BJ (cell line): ENCODE results near the gene SS18L1. TPM values are rescaled to one million over a fixed set of nuclear protein-coding genes. Genes with fewer than 3 reads are reported as not detected.
A peak's percentile ranks its signal among the peaks of the same experiment; 100 is the strongest.

Experiments used
- CTCF ChIA-PET: fragments of 350-600 bp; formaldehyde crosslinking; extraction: SDS; loops from one replicate; lab custom pipeline; 2021; ENCODE audit warnings: antibody characterized with exemption, inconsistent platforms; lab: Yijun Ruan, JAX
- POLR2A ChIA-PET: fragments of 300-600 bp; sonication (Branson Sonifier 250); formaldehyde crosslinking; extraction: SDS; loops from one replicate; lab custom pipeline; 2021; ENCODE audit warnings: antibody characterized with exemption; lab: Charles Lee
- DNase-seq: peaks from one replicate; pipeline ENCODE4 v3.0.0-alpha.2; 2011; ENCODE audit warnings: low read depth
- H3K27me3 ChIP-seq: 2 replicates; pipeline ENCODE4 v1.6.0; 2011; ENCODE audit warnings: low read length; ENCODE audit not compliant: control insufficient read depth, insufficient read depth
- H3K36me3 ChIP-seq: 2 replicates; pipeline ENCODE4 v1.5.1; 2011; ENCODE audit warnings: low read length; ENCODE audit not compliant: control insufficient read depth, insufficient read depth
- H3K4me3 ChIP-seq: 2 replicates; pipeline ENCODE4 v1.5.1; 2011; ENCODE audit warnings: low read depth, mild to moderate bottlenecking, control low read depth, low read length
- polyA plus RNA-seq: library from polyadenylated mRNA; depleted of rRNA; stranded (reverse); fragments of >200 nt; gene quantifications from 2 replicates; pipeline ENCODE4 v1.2.3, GENCODE V29; 2011
- TF ChIP-seq, protein P1 (sequence below): IDR thresholded peaks from 2 replicates; pipeline ENCODE4 v1.5.1; 2011; ENCODE audit warnings: low read depth, mild to moderate bottlenecking, control low read depth, inconsistent platforms, low read length, moderate library complexity; ENCODE audit not compliant: insufficient read depth

Gene SS18L1
- polyA plus RNA-seq, 1 experiment, result 6.7 TPM

DNA sequence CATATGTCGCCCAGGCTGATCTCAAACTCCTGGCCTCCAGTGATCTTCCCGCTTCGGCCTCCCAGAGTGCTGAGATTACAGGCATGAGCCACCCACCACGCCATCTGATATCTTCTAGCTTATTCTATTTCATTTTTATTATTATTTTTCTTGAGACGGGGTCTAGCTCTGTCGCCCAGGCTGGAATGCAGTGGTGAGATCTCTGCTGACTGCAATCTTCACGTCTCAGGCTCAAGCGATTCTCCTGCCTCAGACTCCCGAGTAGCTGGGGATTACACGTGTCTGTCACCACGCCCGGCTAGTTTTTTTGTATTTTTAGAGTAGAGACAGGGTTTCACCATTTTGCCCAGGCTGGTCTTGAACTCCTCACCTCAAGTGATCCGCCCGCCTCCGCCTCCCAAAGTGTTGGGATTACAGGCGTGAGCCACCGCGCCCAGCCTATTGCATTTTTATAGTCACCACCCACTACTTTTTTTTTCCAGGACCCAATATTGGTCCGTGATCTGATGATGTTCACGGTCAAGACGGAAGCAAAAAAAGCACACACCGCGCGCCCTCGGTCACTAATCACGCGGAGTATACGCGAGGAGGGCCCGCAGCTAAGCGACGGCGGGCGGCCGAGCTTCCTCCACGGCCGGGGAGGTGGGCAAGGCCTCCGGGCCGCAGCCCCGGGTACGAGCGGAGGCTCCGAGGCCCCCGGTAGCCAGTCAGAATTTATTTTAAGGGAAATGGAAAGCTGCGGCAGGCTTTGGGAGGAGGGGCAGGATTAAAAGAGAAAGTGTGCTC, 22.4 kb upstream of the SS18L1 start:
- TF ChIP-seq, protein P1, sequence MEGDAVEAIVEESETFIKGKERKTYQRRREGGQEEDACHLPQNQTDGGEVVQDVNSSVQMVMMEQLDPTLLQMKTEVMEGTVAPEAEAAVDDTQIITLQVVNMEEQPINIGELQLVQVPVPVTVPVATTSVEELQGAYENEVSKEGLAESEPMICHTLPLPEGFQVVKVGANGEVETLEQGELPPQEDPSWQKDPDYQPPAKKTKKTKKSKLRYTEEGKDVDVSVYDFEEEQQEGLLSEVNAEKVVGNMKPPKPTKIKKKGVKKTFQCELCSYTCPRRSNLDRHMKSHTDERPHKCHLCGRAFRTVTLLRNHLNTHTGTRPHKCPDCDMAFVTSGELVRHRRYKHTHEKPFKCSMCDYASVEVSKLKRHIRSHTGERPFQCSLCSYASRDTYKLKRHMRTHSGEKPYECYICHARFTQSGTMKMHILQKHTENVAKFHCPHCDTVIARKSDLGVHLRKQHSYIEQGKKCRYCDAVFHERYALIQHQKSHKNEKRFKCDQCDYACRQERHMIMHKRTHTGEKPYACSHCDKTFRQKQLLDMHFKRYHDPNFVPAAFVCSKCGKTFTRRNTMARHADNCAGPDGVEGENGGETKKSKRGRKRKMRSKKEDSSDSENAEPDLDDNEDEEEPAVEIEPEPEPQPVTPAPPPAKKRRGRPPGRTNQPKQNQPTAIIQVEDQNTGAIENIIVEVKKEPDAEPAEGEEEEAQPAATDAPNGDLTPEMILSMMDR, result no peak
- POLR2A ChIA-PET, result no interaction called here
- H3K36me3 ChIP-seq, result peaks cover 10% of the 10 kb centered on the region
- peaks cover 15% of the 10 kb centered on the region for H3K27me3 ChIP-seq
- CTCF ChIA-PET, result interaction anchor here (0.7 to 2.8 kb wide), 5 partner anchors 15 to 1593 kb away, joined by 3 to 11 read pairs (median 4); no protein-coding TSS in a partner anchor
- DNase-seq, result no peak
- H3K4me3 ChIP-seq, result peak overlapping the region; percentile 63

DNA sequence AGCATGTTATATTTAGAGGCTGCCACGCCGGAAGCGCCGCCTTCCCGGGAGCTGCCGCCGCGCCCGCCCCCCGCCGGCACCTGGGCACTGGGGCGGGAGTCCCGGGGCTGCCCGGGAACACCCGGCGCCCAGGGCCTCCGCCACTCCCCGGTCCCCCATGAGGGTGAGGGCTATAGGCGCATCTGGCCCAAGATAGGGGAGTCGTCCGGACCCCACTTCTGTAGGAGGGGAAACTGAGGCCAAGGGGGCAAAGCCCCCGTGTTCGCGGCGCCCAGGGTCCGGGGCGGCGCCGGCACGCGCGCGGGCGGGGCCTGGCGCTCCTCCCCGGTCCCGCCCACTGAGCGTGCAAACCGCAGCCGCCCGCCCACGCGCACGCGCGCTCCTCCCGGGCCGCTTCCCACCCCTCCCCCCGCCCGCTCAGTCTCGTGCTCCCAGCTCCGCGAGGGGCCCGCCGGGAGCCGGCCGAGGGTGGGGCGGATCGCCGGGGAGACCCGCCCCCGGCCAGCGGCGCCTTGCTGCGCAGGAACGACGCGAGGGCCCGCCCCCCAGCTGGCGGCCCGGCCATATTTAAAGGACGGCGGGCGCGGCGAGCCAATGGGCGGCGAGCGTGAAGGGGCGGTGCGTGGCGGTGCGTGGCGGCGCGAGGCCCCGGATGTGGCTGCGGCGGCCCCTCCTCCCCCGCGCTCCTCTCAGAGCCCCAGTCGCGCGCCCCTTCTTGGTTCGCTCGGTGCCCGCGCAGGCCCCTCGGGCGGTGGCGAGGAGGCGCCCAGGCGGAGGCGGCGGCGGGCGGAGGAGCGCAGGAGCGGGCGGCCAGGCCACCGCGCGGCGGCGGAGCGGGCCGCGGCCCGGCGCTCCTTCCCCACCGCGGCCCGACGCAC, 21.6 kb upstream of the SS18L1 start, which contains the start of gene LSM14B:
LSM14B (plus strand) TSS at position 700 of the 878 bp plus-strand sequence. CDS start 192 bp downstream, outside the sequence.
- Histone ChIP-seq H3K4me3 (peak within 1 kb of the TSS; percentile 73), H3K36me3 (peaks cover 14% of the 10 kb centered on the region), H3K27me3 (peaks cover 11% of the 10 kb centered on the region)
- DNase-seq, result peak; percentile 82
- POLR2A ChIA-PET, result no interaction called here
- TF ChIP-seq, protein P1, result no peak
- CTCF ChIA-PET, result interaction anchor here (0.6 to 2.8 kb wide), 5 partner anchors 14 to 1593 kb away, joined by 3 to 11 read pairs (median 4); no protein-coding TSS in a partner anchor

DNA sequence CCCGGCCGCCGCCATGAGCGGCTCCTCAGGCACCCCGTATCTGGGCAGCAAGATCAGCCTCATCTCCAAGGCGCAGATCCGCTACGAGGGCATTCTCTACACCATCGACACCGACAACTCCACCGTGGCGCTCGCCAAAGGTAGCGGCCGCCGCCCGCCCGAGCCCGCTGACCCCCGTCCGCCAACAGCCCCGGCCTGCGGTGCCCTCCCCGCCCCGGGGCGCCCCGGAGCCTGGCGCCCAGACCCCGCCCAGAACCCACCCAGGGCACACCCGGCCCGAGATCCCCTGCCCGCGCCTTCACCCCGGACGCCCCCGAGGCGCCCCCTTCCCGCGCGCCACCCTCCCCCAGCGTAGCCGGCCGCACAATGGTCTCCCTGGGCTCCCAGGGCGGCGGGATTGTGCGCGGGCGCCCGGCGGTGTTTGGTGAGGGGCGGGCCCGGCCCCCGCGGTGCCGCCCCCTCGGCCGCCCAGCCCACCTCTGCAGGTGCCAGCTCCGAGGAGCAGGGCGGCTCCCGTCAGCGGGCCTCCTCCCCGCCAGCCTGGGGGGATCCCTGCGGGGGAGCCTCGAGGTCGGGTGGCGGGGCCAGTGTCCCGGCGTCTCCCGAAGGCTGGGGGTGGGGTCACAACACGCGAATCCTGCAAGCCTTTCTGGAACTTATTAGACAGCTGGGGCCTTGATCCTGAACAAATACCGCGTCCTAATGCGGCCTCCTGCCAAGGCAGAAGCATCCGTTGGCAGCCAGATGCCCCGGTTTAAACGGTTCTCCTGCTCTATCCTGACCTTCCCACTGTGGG, 20.7 kb upstream of the SS18L1 start:
- Histone ChIP-seq H3K27me3 (peaks cover 7% of the 10 kb centered on the region), H3K4me3 (peak overlapping the region; percentile 73), H3K36me3 (peaks cover 20% of the 10 kb centered on the region)
- POLR2A ChIA-PET, result no interaction called here
- TF ChIP-seq, protein P1, result no peak
- CTCF ChIA-PET, result interaction anchor here (0.6 to 2.8 kb wide), 6 partner anchors 10 to 929 kb away, joined by 3 to 11 read pairs (median 4); no protein-coding TSS in a partner anchor
- no peak for DNase-seq

DNA sequence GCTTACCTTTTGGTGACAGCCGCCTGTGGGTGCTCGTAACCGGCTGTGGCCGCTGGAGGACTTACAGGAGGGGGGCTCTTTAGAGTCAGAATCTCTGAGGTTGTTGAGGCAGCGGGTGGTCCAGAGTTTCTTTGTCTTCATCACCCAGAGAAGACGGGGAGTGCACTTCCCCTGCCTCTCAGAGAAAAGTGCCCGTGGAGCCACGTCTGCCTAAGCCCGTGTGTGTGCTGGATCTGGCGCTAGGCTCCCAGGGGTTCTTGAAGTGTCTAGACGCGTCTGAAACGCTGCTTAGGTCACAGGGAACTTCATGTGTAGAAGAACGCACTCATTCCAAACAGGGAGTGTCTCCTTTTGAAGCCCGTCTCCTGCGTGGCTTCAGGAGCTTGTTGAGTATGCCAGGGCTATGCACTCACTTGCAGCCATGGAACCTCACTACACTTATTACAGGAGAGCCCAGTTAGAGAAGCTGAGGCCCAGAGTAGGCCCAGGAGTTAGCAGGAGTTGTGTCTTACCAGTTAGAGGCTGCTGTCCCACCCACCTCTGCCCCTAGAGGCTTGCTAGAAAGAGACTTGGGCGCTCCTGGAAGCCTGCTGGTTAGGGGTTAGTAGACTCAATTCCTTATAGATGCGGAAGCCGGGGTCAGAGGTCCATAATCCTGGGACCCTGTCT, 20.0 kb upstream of the SS18L1 start:
- H3K36me3 ChIP-seq, result peaks cover 26% of the 10 kb centered on the region

More for the DNA sequence above, 20.0 kb upstream of the SS18L1 start:
- H3K4me3 ChIP-seq, result peak overlapping the region; percentile 73
- peaks cover 2% of the 10 kb centered on the region; the same call in 1 of the 2 replicates for H3K27me3 ChIP-seq
- TF ChIP-seq, protein P1, result peak; percentile 20; the same call in 1 of the 2 replicates
- DNase-seq, result no peak
- CTCF ChIA-PET, result interaction anchor here (0.6 to 1.8 kb wide), 5 partner anchors 9 to 113 kb away, joined by 3 to 9 read pairs (median 5); no protein-coding TSS in a partner anchor
- POLR2A ChIA-PET, result no interaction called here
